ENCODE data around the gene IFT52.
"Not testable (repeated sequence)": the region's sequence is repeated elsewhere in the genome, so short reads cannot be mapped to it uniquely, and the experiment has no call there.

DNA sequence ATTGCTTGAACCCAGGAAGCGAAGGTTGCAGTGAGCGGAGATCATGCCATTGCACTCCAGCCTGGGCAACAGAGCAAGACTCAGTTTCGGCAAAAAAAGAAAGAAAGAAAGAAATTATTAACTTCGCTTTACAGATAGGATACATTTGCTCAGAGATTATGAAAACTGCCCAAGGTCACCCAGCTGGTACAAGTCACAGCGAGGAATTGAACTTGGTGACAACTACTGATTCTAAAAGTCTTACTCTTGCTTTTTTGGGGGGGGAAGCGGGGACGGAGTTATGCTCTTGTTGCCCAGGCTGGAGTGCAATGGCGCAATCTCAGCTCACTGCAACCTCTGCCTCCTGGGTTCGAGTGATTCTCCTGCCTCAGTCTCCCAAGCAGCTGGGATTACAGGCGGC is 2.2 kb upstream of the IFT52 start:
- not testable (repeated sequence) for TF ChIP-seq POLR2A, EP300 (IDR thresholded peaks at IDR 0.05)
- TF ChIP-seq, protein P1, sequence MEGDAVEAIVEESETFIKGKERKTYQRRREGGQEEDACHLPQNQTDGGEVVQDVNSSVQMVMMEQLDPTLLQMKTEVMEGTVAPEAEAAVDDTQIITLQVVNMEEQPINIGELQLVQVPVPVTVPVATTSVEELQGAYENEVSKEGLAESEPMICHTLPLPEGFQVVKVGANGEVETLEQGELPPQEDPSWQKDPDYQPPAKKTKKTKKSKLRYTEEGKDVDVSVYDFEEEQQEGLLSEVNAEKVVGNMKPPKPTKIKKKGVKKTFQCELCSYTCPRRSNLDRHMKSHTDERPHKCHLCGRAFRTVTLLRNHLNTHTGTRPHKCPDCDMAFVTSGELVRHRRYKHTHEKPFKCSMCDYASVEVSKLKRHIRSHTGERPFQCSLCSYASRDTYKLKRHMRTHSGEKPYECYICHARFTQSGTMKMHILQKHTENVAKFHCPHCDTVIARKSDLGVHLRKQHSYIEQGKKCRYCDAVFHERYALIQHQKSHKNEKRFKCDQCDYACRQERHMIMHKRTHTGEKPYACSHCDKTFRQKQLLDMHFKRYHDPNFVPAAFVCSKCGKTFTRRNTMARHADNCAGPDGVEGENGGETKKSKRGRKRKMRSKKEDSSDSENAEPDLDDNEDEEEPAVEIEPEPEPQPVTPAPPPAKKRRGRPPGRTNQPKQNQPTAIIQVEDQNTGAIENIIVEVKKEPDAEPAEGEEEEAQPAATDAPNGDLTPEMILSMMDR (IDR thresholded peaks at IDR 0.05): not testable (repeated sequence)

Measured in tibial nerve (tissue), 4 donors.